GOT3 (cell line): Measurements from ENCODE around the gene PRH1.

ENCODE experiments used
- DNase-seq: peaks from one replicate; lab custom pipeline; 2025; ENCODE audit warnings: mixed read lengths; lab: John Stamatoyannopoulos, UW

Gene PRH1

DNA sequence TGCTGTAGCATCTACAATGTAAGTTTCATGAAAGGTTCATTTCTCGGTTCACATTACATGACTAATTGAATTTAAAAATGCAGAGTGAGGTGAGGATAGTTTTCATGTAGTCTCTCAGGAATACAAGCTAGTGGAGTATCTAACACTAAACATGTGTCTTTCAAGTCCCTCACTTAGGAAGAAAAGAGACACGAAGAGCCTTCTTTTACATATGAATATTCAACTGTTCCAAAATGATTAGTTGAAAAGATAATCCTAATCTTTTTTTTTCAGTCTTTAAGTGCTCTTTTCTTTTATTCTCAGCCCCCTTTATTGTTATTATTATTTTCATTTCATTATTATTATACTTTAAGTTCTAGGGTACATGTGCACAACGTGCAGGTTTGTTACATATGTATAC is 45.6 kb downstream of the PRH1 start:
- no peak for DNase-seq
